HepG2 (cell line): ENCODE data around the gene KRT13. TPM values are rescaled to one million over a fixed set of nuclear protein-coding genes. Genes with fewer than 3 reads are reported as not detected.

Source experiments
- CHD4 ChIP-seq: fragments of 200-600 bp; sonication (generic); IDR thresholded peaks from 2 replicates; pipeline ENCODE4 v1.7.0; 2017; ENCODE audit warnings: mild to moderate bottlenecking, low read length, borderline replicate concordance
- KLF6 ChIP-seq: IDR thresholded peaks from 2 replicates; pipeline ENCODE4 v1.8.0; 2016; ENCODE audit warnings: missing biosample characterization, missing genetic modification reagents
- MAZ ChIP-seq, 2 experiments: sonication (generic) in 1 of 2; formaldehyde crosslinking in 1 of 2; IDR thresholded peaks; 2 replicates each; pipeline versions ENCODE4 v1.5.0 to v1.6.1; 2012 to 2020; ENCODE audit warnings: low read depth in 2 of 2, mild to moderate bottlenecking in 2 of 2, borderline replicate concordance in 1 of 2, improper control_type of control experiment in 1 of 2, low read length in 1 of 2, missing genetic modification reagents in 1 of 2, moderate library complexity in 1 of 2
- PAWR ChIP-seq: sonication (generic); formaldehyde crosslinking; IDR thresholded peaks from 2 replicates; pipeline ENCODE4 v1.4.0; 2020; ENCODE audit warnings: missing genetic modification reagents, mild to moderate bottlenecking, borderline replicate concordance
- RARG ChIP-seq: sonication (generic); formaldehyde crosslinking; IDR thresholded peaks from 2 replicates; pipeline ENCODE4 v1.4.0; 2020; ENCODE audit warnings: low read depth, mild to moderate bottlenecking, missing genetic modification reagents
- STAG1 ChIP-seq: sonication (generic); formaldehyde crosslinking; IDR thresholded peaks from 2 replicates; pipeline ENCODE4 v1.4.0; 2020; ENCODE audit warnings: missing genetic modification reagents
- TBX2 ChIP-seq: sonication (generic); formaldehyde crosslinking; IDR thresholded peaks from 2 replicates; pipeline ENCODE4 v1.5.0; 2020; ENCODE audit warnings: missing genetic modification reagents, mild to moderate bottlenecking, borderline replicate concordance
- ZNF124 ChIP-seq: sonication (generic); formaldehyde crosslinking; IDR thresholded peaks from 2 replicates; pipeline ENCODE4 v1.4.0; 2020; ENCODE audit warnings: missing genetic modification reagents
- ZNF274 ChIP-seq: sonication (generic); formaldehyde crosslinking; IDR thresholded peaks from 2 replicates; pipeline ENCODE4 v1.5.1; 2020; ENCODE audit warnings: mild to moderate bottlenecking, missing genetic modification reagents
- ZNF292 ChIP-seq: sonication (generic); formaldehyde crosslinking; IDR thresholded peaks from 2 replicates; pipeline ENCODE4 v1.8.1; 2022; ENCODE audit warnings: mild to moderate bottlenecking, low read depth, missing genetic modification reagents, borderline replicate concordance
- ZNF598 ChIP-seq: sonication (generic); formaldehyde crosslinking; IDR thresholded peaks from 2 replicates; pipeline ENCODE4 v1.5.1; 2020; ENCODE audit warnings: mild to moderate bottlenecking, missing genetic modification reagents, borderline replicate concordance
- polyA plus RNA-seq, 8 experiments: library from polyadenylated mRNA; depleted of rRNA in 3 of 8; stranded (reverse) in 7 of 8; unstranded in 1 of 8; fragments of >200 nt; fragmentation: Illumina TruSeq in 4 of 8; extraction: Trizol in 4 of 8; gene quantifications; 2 replicates each; pipeline versions ENCODE4 v1.2.1 to v1.2.3, GENCODE V29; 2011 to 2016; ENCODE audit warnings: low read depth in 4 of 8, missing spikeins in 1 of 8, mixed read lengths in 1 of 8; ENCODE audit not compliant: insufficient read depth in 1 of 8
- total RNA-seq, 5 experiments: library from RNA; depleted of rRNA; stranded (reverse); fragments of >200 nt; fragmentation: Illumina TruSeq; extraction: Trizol; gene quantifications; 2 replicates each; pipeline ENCODE4 v1.2.3, GENCODE V29; 2016; ENCODE audit warnings: low read depth in 1 of 5
- TF ChIP-seq, protein P1 (sequence below): sonication (generic); formaldehyde crosslinking; IDR thresholded peaks from 2 replicates; pipeline ENCODE4 v1.4.0; 2020; ENCODE audit warnings: mild to moderate bottlenecking, missing genetic modification reagents
- TF ChIP-seq, protein P2 (sequence below): IDR thresholded peaks from 2 replicates; pipeline ENCODE4 v1.6.1; 2016; ENCODE audit warnings: missing biosample characterization, missing genetic modification reagents, low read depth
- TF ChIP-seq, protein P3 (sequence below): sonication (generic); formaldehyde crosslinking; IDR thresholded peaks from 2 replicates; pipeline ENCODE4 v1.4.0; 2020; ENCODE audit warnings: mild to moderate bottlenecking, missing genetic modification reagents
- TF ChIP-seq, protein P4 (sequence below): sonication (generic); formaldehyde crosslinking; IDR thresholded peaks from 2 replicates; pipeline ENCODE4 v1.5.0; 2020; ENCODE audit warnings: mild to moderate bottlenecking, missing genetic modification reagents, moderate library complexity
- TF ChIP-seq, protein P5 (sequence below): sonication (generic); formaldehyde crosslinking; IDR thresholded peaks from 2 replicates; pipeline ENCODE4 v1.5.1; 2020; ENCODE audit warnings: mild to moderate bottlenecking, missing genetic modification reagents, moderate library complexity

The KRT13 gene
- total and polyA plus RNA-seq, 2 of the 13 experiments (the other 11 are each of a cell fraction or from before 2014, with no cell fraction given) = not detected

DNA sequence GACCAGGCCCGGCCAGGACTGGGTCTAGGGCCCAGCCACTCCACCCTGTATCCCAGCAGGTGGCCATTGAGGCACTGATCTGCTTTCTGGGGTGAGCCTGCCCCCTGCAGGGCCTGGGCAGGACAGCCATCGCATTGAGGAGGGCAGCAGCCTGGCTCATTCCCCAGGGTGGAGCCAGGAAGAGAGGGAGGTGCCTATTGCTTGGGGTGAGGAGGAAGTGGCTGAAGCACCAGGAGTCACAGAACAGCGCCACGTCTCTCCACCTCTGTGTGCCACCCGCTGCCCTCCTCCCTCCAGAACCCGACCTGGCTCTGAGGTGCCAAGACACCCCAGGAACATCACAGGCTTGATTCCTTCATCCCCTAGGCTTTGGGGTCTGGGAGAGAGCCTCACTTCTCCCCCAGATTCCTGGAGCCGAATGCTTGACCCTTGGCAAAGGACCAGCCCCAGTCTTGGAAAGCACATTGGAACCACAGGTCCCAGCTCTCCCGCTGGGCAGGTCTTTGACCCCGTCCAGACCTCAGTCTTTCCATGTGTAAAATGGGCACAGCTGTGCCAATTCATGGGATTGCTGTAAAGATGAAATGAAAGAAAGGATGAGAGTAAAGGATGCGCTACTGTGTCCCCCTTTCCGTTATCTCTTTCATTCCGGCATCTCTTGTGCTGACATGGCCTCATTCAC lies 8.5 kb downstream of the KRT13 start (continued):
- TF ChIP-seq, protein P1, sequence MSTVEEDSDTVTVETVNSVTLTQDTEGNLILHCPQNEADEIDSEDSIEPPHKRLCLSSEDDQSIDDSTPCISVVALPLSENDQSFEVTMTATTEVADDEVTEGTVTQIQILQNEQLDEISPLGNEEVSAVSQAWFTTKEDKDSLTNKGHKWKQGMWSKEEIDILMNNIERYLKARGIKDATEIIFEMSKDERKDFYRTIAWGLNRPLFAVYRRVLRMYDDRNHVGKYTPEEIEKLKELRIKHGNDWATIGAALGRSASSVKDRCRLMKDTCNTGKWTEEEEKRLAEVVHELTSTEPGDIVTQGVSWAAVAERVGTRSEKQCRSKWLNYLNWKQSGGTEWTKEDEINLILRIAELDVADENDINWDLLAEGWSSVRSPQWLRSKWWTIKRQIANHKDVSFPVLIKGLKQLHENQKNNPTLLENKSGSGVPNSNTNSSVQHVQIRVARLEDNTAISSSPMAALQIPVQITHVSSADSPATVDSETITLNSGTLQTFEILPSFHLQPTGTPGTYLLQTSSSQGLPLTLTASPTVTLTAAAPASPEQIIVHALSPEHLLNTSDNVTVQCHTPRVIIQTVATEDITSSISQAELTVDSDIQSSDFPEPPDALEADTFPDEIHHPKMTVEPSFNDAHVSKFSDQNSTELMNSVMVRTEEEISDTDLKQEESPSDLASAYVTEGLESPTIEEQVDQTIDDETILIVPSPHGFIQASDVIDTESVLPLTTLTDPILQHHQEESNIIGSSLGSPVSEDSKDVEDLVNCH (CRISPR knock-in tag) = no peak
- TF ChIP-seq, protein P2, sequence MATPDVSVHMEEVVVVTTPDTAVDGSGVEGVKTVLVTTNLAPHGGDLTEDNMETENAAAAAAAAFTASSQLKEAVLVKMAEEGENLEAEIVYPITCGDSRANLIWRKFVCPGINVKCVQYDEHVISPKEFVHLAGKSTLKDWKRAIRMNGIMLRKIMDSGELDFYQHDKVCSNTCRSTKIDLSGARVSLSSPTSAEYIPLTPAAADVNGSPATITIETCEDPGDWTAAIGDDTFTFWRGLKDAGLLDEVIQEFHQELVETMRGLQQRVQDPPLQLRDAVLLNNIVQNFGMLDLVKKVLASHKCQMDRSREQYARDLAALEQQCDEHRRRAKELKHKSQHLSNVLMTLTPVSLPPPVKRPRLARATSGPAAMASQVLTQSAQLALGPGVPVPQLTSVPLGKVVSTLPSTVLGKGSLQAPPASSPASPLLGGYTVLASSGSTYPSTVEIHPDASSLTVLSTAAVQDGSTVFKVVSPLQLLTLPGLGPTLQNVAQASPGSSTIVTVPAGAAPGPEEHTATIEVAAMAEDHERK (CRISPR knock-in tag) = no peak
- TF ChIP-seq ZNF598 (CRISPR knock-in tag) (0 out of 2 replicates have a peak, but pooled peaks have one; percentile 48), TBX2 (CRISPR knock-in tag) (no peak), RARG (CRISPR knock-in tag) (no peak), ZNF274 (peak; percentile 69; the same call in 1 of the 2 replicates), CHD4 (peak; percentile 99), ZNF292 (CRISPR knock-in tag) (no peak), PAWR (CRISPR knock-in tag) (no peak), MAZ (IDR thresholded peaks at IDR 0.05; ENCODE audit: borderline replicate concordance, low read depth, low read length) (no peak), MAZ (CRISPR knock-in tag; IDR thresholded peaks at IDR 0.05; ENCODE audit: low read depth) (no peak), KLF6 (CRISPR knock-in tag) (no peak), ZNF124 (CRISPR knock-in tag) (no peak), STAG1 (CRISPR knock-in tag) (peak; percentile 89)
- TF ChIP-seq, protein P3, sequence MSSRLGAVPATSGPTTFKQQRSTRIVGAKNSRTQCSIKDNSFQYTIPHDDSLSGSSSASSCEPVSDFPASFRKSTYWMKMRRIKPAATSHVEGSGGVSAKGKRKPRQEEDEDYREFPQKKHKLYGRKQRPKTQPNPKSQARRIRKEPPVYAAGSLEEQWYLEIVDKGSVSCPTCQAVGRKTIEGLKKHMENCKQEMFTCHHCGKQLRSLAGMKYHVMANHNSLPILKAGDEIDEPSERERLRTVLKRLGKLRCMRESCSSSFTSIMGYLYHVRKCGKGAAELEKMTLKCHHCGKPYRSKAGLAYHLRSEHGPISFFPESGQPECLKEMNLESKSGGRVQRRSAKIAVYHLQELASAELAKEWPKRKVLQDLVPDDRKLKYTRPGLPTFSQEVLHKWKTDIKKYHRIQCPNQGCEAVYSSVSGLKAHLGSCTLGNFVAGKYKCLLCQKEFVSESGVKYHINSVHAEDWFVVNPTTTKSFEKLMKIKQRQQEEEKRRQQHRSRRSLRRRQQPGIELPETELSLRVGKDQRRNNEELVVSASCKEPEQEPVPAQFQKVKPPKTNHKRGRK (CRISPR knock-in tag) = no peak
- TF ChIP-seq, protein P4, sequence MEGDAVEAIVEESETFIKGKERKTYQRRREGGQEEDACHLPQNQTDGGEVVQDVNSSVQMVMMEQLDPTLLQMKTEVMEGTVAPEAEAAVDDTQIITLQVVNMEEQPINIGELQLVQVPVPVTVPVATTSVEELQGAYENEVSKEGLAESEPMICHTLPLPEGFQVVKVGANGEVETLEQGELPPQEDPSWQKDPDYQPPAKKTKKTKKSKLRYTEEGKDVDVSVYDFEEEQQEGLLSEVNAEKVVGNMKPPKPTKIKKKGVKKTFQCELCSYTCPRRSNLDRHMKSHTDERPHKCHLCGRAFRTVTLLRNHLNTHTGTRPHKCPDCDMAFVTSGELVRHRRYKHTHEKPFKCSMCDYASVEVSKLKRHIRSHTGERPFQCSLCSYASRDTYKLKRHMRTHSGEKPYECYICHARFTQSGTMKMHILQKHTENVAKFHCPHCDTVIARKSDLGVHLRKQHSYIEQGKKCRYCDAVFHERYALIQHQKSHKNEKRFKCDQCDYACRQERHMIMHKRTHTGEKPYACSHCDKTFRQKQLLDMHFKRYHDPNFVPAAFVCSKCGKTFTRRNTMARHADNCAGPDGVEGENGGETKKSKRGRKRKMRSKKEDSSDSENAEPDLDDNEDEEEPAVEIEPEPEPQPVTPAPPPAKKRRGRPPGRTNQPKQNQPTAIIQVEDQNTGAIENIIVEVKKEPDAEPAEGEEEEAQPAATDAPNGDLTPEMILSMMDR = peak; percentile 93
- TF ChIP-seq, protein P5, sequence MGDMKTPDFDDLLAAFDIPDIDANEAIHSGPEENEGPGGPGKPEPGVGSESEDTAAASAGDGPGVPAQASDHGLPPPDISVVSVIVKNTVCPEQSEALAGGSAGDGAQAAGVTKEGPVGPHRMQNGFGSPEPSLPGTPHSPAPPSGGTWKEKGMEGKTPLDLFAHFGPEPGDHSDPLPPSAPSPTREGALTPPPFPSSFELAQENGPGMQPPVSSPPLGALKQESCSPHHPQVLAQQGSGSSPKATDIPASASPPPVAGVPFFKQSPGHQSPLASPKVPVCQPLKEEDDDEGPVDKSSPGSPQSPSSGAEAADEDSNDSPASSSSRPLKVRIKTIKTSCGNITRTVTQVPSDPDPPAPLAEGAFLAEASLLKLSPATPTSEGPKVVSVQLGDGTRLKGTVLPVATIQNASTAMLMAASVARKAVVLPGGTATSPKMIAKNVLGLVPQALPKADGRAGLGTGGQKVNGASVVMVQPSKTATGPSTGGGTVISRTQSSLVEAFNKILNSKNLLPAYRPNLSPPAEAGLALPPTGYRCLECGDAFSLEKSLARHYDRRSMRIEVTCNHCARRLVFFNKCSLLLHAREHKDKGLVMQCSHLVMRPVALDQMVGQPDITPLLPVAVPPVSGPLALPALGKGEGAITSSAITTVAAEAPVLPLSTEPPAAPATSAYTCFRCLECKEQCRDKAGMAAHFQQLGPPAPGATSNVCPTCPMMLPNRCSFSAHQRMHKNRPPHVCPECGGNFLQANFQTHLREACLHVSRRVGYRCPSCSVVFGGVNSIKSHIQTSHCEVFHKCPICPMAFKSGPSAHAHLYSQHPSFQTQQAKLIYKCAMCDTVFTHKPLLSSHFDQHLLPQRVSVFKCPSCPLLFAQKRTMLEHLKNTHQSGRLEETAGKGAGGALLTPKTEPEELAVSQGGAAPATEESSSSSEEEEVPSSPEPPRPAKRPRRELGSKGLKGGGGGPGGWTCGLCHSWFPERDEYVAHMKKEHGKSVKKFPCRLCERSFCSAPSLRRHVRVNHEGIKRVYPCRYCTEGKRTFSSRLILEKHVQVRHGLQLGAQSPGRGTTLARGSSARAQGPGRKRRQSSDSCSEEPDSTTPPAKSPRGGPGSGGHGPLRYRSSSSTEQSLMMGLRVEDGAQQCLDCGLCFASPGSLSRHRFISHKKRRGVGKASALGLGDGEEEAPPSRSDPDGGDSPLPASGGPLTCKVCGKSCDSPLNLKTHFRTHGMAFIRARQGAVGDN (CRISPR knock-in tag) = peak; percentile 48
